Measurements from ENCODE around the gene IFI16.

IFI16 gene

DNA sequence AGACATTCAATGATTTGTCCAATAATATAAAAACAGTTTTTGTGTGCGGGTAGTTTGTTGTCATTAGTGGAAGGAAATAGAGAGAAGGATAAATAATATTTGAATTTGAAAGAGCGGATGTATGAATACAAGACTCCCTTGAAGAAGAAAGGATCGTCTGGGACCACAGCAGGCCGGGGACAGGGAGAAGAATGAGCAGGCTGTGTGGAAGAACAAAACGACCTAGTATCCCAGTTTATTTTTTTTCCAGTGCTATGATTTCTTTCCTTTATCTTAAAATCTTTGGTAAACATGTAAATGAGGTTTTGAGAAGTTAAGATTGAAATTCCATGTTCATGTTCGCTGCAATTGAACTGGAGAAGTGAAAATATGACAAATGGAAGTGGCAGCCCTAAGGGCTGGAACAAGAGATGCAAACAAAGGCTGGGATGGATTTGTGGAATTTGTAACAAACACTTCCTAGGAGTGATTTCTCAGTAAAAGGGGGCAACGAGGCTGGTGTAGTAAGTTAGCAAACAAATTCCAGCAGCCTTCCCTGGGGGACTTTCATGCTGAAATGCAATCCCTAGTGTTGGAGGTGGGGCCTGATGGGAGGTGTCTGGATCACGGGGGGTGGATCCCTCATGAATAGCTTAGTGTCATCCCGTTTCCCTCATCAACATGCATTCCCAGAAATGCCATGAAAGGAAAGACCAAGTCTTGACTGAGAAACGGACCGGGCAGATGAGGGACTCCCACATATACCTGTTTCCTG lies 10.2 kb upstream of the IFI16 start:
- no peak overlapping the region for H3K23ac ChIP-seq (ENCODE audit: low read depth, low read length, poor library complexity)
- no peak overlapping the region for H2BK120ac ChIP-seq (ENCODE audit: low read depth, low read length)
- H3K18ac ChIP-seq (ENCODE audit: low read length) = no peak overlapping the region
- H3K4me2 ChIP-seq (ENCODE audit: insufficient read depth, low read length, poor library complexity, severe bottlenecking) = peak overlapping the region; percentile 56
- no peak overlapping the region for H3K4ac ChIP-seq (ENCODE audit: low read length)
- H3K4me1 ChIP-seq (ENCODE audit: control insufficient read depth in 2 of 2, insufficient read depth in 1 of 2, low read depth in 1 of 2, low read length in 2 of 2) = peaks cover 0 to 5% of the 10 kb centered on the region in 2 donors
- no peak overlapping the region for H2BK12ac ChIP-seq (ENCODE audit: low read length)
- H3K14ac ChIP-seq (ENCODE audit: low read length) = no peak overlapping the region
- H2AFZ ChIP-seq (ENCODE audit: low read length) = peak overlapping the region; percentile 79
- no peaks in the 10 kb centered on the region for H3K79me1 ChIP-seq (ENCODE audit: low read depth, low read length)
- H3K36me3 ChIP-seq (replicated peaks in 1 of 2; ENCODE audit: control insufficient read depth in 2 of 2, insufficient read depth in 2 of 2, low read length in 2 of 2) = no peaks in the 10 kb centered on the region
- WGBS, 2 donors (ENCODE audit: extremely low coverage in 2 of 2, insufficient read length in 2 of 2, insufficient replicate concordance in 1 of 2) = 100% methylated on average over 2 of the region's 11 CpGs; no CpG with 5 or more reads in 1 of the 2 donors
- H3K9ac ChIP-seq (ENCODE audit: low read depth, low read length, poor library complexity) = no peak overlapping the region
- no peak overlapping the region for H4K8ac ChIP-seq (ENCODE audit: low read depth, low read length)
- no peaks in the 10 kb centered on the region for H3K9me3 ChIP-seq (replicated peaks in 1 of 2; ENCODE audit: control insufficient read depth in 2 of 2, insufficient read depth in 1 of 2, low read depth in 1 of 2, low read length in 2 of 2)
- H4K91ac ChIP-seq (ENCODE audit: low read depth, low read length, poor library complexity) = no peak overlapping the region
- H2BK5ac ChIP-seq (ENCODE audit: low read length) = no peak overlapping the region
- peak overlapping the region; percentile 61 for H3K27ac ChIP-seq (replicated peaks; ENCODE audit: low read length)
- no peak overlapping the region for H2BK15ac ChIP-seq (ENCODE audit: low read length)
- peak; percentile 78 for DNase-seq (ENCODE audit: low spot score)
- no peaks in the 10 kb centered on the region for H3K27me3 ChIP-seq (ENCODE audit: control insufficient read depth in 3 of 3, insufficient read depth in 3 of 3, low read depth in 1 of 3, low read length in 3 of 3)
- H3K4me3 ChIP-seq (ENCODE audit: low read length in 2 of 2) = peak overlapping the region; percentile 37 to 52
- H2AK5ac ChIP-seq (ENCODE audit: low read depth, low read length) = no peak overlapping the region

DNA sequence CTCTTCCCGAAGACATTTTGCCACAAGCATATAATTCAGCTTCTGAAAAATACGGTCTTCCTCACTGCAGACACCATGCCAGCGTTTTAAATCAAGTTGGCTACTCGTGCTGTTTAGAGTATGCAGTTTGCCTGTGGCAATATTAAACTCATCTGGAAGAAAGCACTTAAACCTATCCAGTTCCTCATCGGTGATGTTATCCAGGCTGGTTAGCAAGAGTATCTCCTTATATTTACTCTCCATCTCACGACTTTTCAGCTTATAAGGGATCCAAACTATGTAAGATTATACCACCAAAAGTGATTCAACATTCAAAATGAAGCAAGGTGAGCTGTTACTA lies 9.7 kb upstream of the IFI16 start:
- Histone ChIP-seq H3K23ac (ENCODE audit: low read depth, low read length, poor library complexity) (no peak overlapping the region), H2AFZ (ENCODE audit: low read length) (peak overlapping the region; percentile 79), H4K8ac (ENCODE audit: low read depth, low read length) (no peak overlapping the region), H3K27me3 (ENCODE audit: control insufficient read depth in 3 of 3, insufficient read depth in 3 of 3, low read depth in 1 of 3, low read length in 3 of 3) (no peaks in the 10 kb centered on the region), H3K27ac (replicated peaks; ENCODE audit: low read length) (peak overlapping the region; percentile 48), H2BK12ac (ENCODE audit: low read length) (no peak overlapping the region), H3K4me1 (ENCODE audit: control insufficient read depth in 2 of 2, insufficient read depth in 1 of 2, low read depth in 1 of 2, low read length in 2 of 2) (peaks cover 0 to 5% of the 10 kb centered on the region in 2 donors), H2AK5ac (ENCODE audit: low read depth, low read length) (no peak overlapping the region), H2BK120ac (ENCODE audit: low read depth, low read length) (no peak overlapping the region), H3K9ac (ENCODE audit: low read depth, low read length, poor library complexity) (no peak overlapping the region), H3K4me3 (ENCODE audit: low read length in 2 of 2) (peak overlapping the region; percentile 37 to 52), H2BK15ac (ENCODE audit: low read length) (no peak overlapping the region), H3K14ac (ENCODE audit: low read length) (no peak overlapping the region), H3K4ac (ENCODE audit: low read length) (no peak overlapping the region), H2BK5ac (ENCODE audit: low read length) (no peak overlapping the region), H3K36me3 (replicated peaks in 1 of 2; ENCODE audit: control insufficient read depth in 2 of 2, insufficient read depth in 2 of 2, low read length in 2 of 2) (no peaks in the 10 kb centered on the region), H3K18ac (ENCODE audit: low read length) (no peak overlapping the region), H3K79me1 (ENCODE audit: low read depth, low read length) (no peaks in the 10 kb centered on the region), H3K4me2 (ENCODE audit: insufficient read depth, low read length, poor library complexity, severe bottlenecking) (peak overlapping the region; percentile 56), H4K91ac (ENCODE audit: low read depth, low read length, poor library complexity) (no peak overlapping the region), H3K9me3 (replicated peaks in 1 of 2; ENCODE audit: control insufficient read depth in 2 of 2, insufficient read depth in 1 of 2, low read depth in 1 of 2, low read length in 2 of 2) (no peaks in the 10 kb centered on the region)
- no CpG with 5 or more reads among the region's 6 CpGs for WGBS, 2 donors (ENCODE audit: extremely low coverage in 2 of 2, insufficient read length in 2 of 2, insufficient replicate concordance in 1 of 2)
- DNase-seq (ENCODE audit: low spot score) = no peak

DNA sequence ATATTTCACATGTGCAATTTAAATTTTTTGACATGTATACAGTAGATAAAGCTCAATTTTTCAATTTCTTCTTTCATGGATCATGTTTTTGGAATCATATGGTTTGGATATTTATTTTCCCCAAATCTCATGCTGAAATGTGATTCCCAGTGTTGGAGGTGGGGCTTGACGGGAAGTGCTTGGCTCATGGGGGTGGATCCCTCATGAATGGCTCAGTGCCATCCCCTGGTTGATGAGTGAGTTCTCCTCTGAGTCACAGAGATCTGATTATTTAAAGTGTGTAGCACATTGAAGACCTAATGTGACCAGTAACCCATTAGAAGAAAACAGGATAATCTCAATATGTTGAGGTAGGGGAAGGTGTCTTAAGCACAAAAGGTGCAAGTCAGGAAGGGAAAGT lies 9.1 kb upstream of the IFI16 start:
- H2BK15ac ChIP-seq (ENCODE audit: low read length) = no peak overlapping the region

GRCh38 chr1:159005161-159005560 lies 4.5 kb upstream of the IFI16 start:
- Histone ChIP-seq H3K4ac (ENCODE audit: low read length) (no peak overlapping the region), H4K91ac (ENCODE audit: low read depth, low read length, poor library complexity) (no peak overlapping the region), H3K4me1 (ENCODE audit: control insufficient read depth in 2 of 2, insufficient read depth in 1 of 2, low read depth in 1 of 2, low read length in 2 of 2) (peaks cover 12 to 14% of the 10 kb centered on the region in 2 donors), H3K18ac (ENCODE audit: low read length) (no peak overlapping the region), H3K4me3 (ENCODE audit: low read length in 2 of 2) (no peak overlapping the region), H2AK5ac (ENCODE audit: low read depth, low read length) (no peak overlapping the region), H3K9ac (ENCODE audit: low read depth, low read length, poor library complexity) (no peak overlapping the region), H2BK15ac (ENCODE audit: low read length) (no peak overlapping the region), H3K36me3 (replicated peaks in 1 of 2; ENCODE audit: control insufficient read depth in 2 of 2, insufficient read depth in 2 of 2, low read length in 2 of 2) (no peaks in the 10 kb centered on the region), H2BK120ac (ENCODE audit: low read depth, low read length) (no peak overlapping the region), H4K8ac (ENCODE audit: low read depth, low read length) (no peak overlapping the region), H3K9me3 (replicated peaks in 1 of 2; ENCODE audit: control insufficient read depth in 2 of 2, insufficient read depth in 1 of 2, low read depth in 1 of 2, low read length in 2 of 2) (no peaks in the 10 kb centered on the region), H2BK5ac (ENCODE audit: low read length) (no peak overlapping the region), H3K14ac (ENCODE audit: low read length) (no peak overlapping the region), H3K23ac (ENCODE audit: low read depth, low read length, poor library complexity) (no peak overlapping the region), H2AFZ (ENCODE audit: low read length) (peak overlapping the region; percentile 70), H3K79me1 (ENCODE audit: low read depth, low read length) (no peaks in the 10 kb centered on the region), H2BK12ac (ENCODE audit: low read length) (no peak overlapping the region), H3K4me2 (ENCODE audit: insufficient read depth, low read length, poor library complexity, severe bottlenecking) (no peak overlapping the region), H3K27me3 (ENCODE audit: control insufficient read depth in 3 of 3, insufficient read depth in 3 of 3, low read depth in 1 of 3, low read length in 3 of 3) (no peaks in the 10 kb centered on the region), H3K27ac (replicated peaks; ENCODE audit: low read length) (no peak overlapping the region)
- DNase-seq (ENCODE audit: low spot score) = no peak

More for the DNA sequence above, 9.1 kb upstream of the IFI16 start:
- no peak overlapping the region for H3K18ac ChIP-seq (ENCODE audit: low read length)
- H3K27me3 ChIP-seq (ENCODE audit: control insufficient read depth in 3 of 3, insufficient read depth in 3 of 3, low read depth in 1 of 3, low read length in 3 of 3) = no peaks in the 10 kb centered on the region
- H3K79me1 ChIP-seq (ENCODE audit: low read depth, low read length) = no peaks in the 10 kb centered on the region
- no peaks in the 10 kb centered on the region for H3K36me3 ChIP-seq (replicated peaks in 1 of 2; ENCODE audit: control insufficient read depth in 2 of 2, insufficient read depth in 2 of 2, low read length in 2 of 2)
- H3K4me3 ChIP-seq (ENCODE audit: low read length in 2 of 2) = peak overlapping the region in 1 of 2 donors; percentile 52
- no peak overlapping the region for H3K27ac ChIP-seq (replicated peaks; ENCODE audit: low read length)
- H2BK120ac ChIP-seq (ENCODE audit: low read depth, low read length) = no peak overlapping the region
- WGBS, 2 donors (ENCODE audit: extremely low coverage in 2 of 2, insufficient read length in 2 of 2, insufficient replicate concordance in 1 of 2) = no CpG with 5 or more reads among the region's 1 CpG
- H4K91ac ChIP-seq (ENCODE audit: low read depth, low read length, poor library complexity) = no peak overlapping the region
- H3K4me1 ChIP-seq (ENCODE audit: control insufficient read depth in 2 of 2, insufficient read depth in 1 of 2, low read depth in 1 of 2, low read length in 2 of 2) = peaks cover 1 to 8% of the 10 kb centered on the region in 2 donors
- no peaks in the 10 kb centered on the region for H3K9me3 ChIP-seq (replicated peaks in 1 of 2; ENCODE audit: control insufficient read depth in 2 of 2, insufficient read depth in 1 of 2, low read depth in 1 of 2, low read length in 2 of 2)
- no peak overlapping the region for H3K14ac ChIP-seq (ENCODE audit: low read length)
- peak; percentile 9 for DNase-seq (ENCODE audit: low spot score)
- no peak overlapping the region for H3K9ac ChIP-seq (ENCODE audit: low read depth, low read length, poor library complexity)
- H3K4ac ChIP-seq (ENCODE audit: low read length) = no peak overlapping the region
- no peak overlapping the region for H2BK12ac ChIP-seq (ENCODE audit: low read length)
- no peak overlapping the region for H3K23ac ChIP-seq (ENCODE audit: low read depth, low read length, poor library complexity)
- no peak overlapping the region for H4K8ac ChIP-seq (ENCODE audit: low read depth, low read length)
- H2BK5ac ChIP-seq (ENCODE audit: low read length) = no peak overlapping the region
- peak overlapping the region; percentile 79 for H2AFZ ChIP-seq (ENCODE audit: low read length)
- H3K4me2 ChIP-seq (ENCODE audit: insufficient read depth, low read length, poor library complexity, severe bottlenecking) = no peak overlapping the region
- no peak overlapping the region for H2AK5ac ChIP-seq (ENCODE audit: low read depth, low read length)
